C1 segment of cervical spinal cord (tissue), 14 donors: Measurements from ENCODE around the gene HIPK3.
"Not testable (repeated sequence)": the region's sequence is repeated elsewhere in the genome, so short reads cannot be mapped to it uniquely, and the experiment has no call there.

Experiments used
- DNase-seq, 14 donors: peaks; one replicate each; lab custom pipeline; 2025; lab: John Stamatoyannopoulos, UW

The HIPK3 gene

DNA sequence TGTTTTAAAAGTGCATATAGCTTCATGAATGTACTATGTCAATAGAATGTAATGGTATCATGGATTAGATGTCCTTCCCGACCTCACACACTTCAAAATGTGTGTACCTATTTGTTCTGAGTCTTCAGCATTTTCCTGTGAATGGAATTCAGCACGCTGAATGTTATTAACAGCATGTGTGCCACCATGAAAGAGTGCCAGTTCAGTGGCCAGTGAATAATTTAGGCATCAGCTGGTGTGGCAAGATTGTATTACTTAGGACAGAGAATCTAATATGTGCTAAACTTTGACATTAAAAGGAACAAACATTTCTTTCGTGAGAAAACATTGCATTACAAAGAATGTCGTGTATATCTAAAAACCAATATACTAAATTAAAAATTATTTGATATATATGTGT is 46.4 kb downstream of the HIPK3 start:
- peak in 1 of 14 donors; percentile 34 for DNase-seq

- DNase-seq: not testable (repeated sequence)
These were observed 49.6 kb downstream of the HIPK3 start for GRCh38 chr11:33306821-33307220.

GRCh38 chr11:33307984-33308383 is 50.8 kb downstream of the HIPK3 start:
- DNase-seq: no peak

DNA sequence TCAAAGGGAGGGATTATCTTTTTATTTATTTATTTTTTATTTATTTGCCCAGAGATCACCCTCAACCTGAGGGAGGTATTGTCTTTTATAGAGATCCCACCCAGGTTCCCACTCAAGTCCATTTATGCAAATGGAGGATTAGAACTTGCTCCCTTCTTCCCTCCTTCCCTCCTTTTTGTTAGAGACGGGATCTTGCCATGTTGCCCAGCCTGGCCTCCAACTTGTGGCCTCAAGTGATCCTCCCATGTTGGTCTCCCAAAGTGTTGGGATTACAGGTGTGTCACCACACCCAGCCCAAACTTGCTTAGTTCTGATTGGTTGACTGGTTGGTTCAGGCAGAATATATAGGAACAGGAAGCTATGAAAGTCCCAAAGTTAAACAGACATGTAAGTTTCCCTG is 51.9 kb downstream of the HIPK3 start:
- no peak for DNase-seq

GRCh38 chr11:33310720-33311500 is 53.7 kb downstream of the HIPK3 start:
- no peak for DNase-seq

DNA sequence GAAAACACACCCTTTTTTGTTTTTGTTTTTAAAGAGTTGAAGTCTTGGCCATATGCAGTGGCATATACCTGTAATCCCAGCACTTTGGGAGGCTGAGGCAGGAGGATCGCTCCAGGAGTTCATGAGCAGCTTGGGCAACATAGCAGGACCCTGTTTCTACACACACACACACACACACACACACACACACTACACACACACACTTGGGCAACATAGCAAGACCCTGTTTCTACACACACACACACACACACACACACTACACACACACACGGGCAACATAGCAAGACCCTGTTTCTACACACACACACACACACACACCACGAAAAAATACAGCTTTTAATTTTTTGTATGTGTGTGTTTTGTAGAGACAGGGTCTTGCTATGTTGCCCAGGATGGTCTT is 54.5 kb downstream of the HIPK3 start:
- no peak for DNase-seq

DNA sequence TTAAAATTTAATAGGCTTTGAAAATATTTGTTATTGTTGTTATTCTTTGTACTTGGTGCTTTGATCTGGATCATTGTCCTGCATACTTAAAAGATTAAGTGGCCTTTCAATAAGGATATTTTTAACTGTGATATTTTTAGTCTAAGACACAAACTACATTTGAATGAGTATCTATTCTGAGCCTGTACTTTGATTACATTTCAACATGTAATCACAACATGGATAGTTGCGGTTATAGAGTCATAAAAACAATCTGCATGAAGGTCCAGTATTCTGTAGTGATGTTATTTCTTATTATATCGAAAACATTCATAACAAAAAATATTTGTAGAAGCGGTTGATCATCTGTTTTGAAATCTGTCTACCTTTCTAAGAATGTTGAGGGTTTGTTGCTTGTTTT is 58.6 kb downstream of the HIPK3 start:
- no peak for DNase-seq

DNA sequence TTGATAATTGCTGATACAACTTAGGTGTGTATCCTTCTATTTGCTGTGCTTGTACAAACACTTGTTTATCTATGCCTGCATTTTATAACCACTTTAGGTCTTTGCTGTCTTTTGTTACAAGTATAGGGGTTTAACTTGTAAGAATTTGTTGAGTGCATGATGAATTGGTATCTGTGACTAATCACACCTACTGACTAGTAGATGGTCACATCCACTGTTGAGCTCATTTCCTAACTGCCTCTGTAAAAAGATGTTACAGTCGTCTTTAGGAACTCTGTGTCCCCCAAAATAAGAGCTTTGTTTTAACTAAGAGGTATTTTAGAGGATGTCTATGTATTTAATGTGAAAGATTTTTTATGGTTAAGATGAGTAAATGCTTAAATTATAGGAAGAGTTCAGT is 60.5 kb downstream of the HIPK3 start:
- DNase-seq: no peak

DNA sequence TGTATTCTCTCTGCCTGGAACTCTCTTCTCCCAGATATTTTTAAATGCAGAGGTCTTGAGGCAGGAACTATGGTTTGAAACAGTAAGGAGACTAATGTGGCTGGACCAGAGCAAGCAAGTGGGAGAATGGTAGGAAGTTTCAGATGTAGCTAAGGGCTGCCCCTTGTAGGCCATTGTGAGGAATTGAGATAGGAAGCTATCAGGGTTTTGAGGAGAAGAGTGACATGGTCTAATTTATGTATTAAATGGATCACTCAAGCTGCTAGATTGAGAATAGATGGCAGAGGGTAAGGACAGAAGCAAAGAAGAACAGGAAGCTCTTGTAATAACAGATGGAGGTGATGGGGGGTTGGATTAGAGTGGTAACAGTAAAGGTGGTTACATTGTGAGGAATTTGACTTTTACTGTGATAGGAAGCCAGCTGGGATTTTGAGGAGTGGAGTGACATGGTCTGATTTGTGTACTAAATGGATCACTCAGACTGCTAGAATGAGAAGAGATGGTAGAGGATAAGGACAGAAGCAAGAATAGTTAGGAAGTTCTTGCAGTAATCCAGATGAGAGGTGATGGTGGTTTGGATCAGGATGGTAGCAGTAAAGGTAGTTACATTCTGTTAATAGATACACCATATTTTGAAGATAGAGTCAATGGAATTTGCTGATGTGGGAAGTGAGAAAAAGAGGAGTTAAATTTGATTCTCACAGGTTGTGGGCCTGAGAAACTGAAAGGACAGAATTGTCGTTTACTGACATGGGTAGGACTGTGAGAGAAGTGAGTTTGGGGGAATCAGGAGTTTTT is 63.0 kb downstream of the HIPK3 start:
- no peak for DNase-seq

DNA sequence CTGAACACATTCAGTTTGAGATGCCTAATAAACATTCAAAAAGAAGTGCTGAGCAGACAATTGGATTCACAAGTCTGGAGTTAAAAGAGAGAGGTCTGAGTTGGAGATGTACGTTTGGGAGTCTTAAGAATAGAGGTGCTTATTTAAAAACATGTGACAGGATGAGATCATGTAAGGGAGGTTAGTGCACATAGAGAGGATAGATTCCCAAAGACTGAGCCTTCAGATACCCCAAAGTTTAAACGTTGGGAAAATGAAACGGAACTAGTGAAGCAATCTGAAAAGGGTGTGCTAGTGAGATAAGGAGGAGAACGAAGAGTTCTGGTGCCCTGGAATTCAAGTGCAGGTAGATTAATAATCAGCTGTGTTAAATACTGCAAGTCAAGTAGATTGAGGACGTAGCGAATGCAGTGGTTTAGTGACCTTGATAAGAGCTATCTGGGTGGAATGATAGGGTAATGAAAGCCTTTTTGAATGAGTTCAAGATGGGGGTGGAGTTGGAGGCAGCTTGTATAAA is 63.7 kb downstream of the HIPK3 start:
- no peak for DNase-seq

GRCh38 chr11:33321422-33321821 is 64.2 kb downstream of the HIPK3 start:
- no peak for DNase-seq

GRCh38 chr11:33323421-33323820 is 66.2 kb downstream of the HIPK3 start:
- no peak for DNase-seq

DNA sequence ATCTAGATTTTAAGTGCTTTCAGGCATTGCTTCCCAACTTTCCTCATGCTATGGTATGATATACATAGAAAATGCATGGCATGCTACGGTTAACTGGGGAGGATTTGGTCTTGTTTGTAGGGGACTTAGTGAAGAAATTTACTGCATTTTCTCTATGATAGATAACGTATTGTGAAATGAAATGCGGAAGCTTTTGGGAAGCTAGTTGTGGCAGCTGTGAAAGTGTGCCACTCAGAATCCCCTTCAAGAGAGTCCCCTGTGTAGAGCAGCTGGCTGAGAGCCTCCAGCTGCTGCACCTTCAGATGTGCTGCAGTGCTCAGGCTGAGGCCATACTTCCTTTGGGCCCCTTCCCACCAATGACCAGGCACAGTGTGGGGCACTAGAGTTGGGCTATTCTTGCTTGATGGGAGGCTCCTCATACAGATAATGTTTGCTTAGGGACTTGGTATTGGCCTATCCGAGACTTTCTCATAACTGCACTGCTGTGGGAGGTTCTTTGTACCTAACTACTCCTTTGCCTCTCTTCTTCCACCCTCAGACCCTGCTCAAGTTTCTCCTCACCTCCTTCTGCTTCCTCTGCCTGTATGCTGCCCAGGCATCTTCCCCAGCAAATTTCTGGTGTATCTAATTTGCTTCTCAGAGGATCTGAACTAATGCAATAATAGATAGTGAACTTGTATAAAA is 67.3 kb downstream of the HIPK3 start:
- no peak for DNase-seq

- no peak for DNase-seq
These were observed 68.3 kb downstream of the HIPK3 start for GRCh38 chr11:33325451-33325850.

- DNase-seq: peak in 3 of 14 donors; percentile 3 to 16 (median 14)
These were observed 72.6 kb downstream of the HIPK3 start for GRCh38 chr11:33329705-33330329.

- DNase-seq: no peak
These were observed 76.6 kb downstream of the HIPK3 start for GRCh38 chr11:33333816-33334215.

DNA sequence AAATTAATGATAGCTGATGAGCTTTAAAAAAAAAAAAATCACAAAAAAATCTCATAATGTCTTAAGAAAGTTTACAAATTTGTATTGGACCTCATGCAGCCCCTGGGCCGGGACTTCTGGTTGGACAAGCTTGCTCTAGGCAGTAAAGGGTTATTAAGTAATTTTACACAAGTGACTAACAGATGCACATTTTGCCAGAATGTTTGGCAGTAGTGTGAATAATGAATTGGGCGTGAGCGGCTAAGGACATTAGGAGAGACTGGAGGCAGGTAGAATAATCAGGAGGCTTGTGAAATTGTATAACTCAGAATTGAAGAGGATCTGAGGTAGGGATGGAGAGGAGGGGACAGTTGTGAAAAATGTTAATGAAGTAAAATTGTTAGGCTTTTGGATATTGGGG is 77.4 kb downstream of the HIPK3 start:
- DNase-seq: no peak

GRCh38 chr11:33339247-33339646 is 82.1 kb downstream of the HIPK3 start:
- DNase-seq: no peak

DNA sequence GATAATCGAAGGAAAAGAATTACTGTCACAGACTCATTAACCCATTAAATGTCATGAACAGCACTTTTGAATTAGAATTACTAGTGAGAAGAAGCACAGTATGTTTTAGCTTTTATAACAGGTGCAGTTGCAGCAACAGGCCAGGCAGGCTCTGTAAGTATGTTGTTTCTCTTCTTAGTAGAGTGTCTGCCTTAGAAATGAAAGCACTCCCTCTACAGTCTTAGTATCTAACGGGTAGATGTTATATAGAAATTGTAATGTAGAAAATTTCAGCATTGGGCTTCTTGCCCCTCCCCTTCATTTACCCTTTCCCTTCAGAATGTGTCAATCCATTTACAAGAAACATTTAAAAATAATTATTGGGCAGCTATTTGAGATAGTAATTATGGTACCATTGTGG is 87.4 kb downstream of the HIPK3 start:
- peak in 1 of 14 donors; percentile 3 for DNase-seq

DNA sequence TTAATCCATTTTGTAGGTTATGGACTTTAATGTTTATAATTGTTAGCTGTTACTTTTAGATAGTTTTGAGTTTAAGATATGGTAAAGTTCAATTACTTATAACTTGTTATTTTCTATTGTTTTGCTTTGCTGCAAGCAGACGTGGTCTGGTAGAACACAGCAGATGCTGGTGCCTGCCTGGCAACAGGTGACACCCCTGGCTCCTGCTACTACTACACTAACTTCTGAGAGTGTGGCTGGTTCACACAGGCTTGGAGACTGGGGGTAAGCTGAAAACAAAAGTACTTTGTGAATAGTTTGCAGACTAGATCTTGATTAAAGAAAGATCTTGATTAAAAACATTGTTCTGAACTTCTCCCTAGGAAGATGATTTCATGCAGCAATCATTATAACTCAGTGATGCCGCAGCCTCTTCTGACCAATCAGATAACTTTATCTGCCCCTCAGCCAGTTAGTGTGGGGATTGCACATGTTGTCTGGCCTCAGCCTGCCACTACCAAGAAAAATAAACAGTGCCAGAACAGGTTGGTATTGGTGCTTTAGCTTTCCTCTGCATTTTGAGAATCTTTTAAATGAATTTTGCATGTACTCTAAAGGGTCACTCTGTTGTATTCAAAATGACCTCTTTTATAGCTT is 90.4 kb downstream of the HIPK3 start:
- DNase-seq: no peak

- DNase-seq: no peak
These were observed 93.1 kb downstream of the HIPK3 start for GRCh38 chr11:33350287-33350686.
